Progenitor cell of endocrine pancreas (in vitro differentiated cells): Measurements from ENCODE around the gene RBM19. TPM values are rescaled to one million over a fixed set of nuclear protein-coding genes. Genes with fewer than 3 reads are reported as not detected.
"Not testable (repeated sequence)": the region's sequence is repeated elsewhere in the genome, so short reads cannot be mapped to it uniquely, and the experiment has no call there.

Experiments used
- DNase-seq: peaks from one replicate; pipeline ENCODE4 v3.0.0; 2021; ENCODE audit warnings: low spot score; ENCODE audit not compliant: unreplicated experiment
- H3K27ac Mint-ChIP-seq: 2 replicates; pipeline ENCODE4 v1.8.0; 2021; ENCODE audit warnings: mild to moderate bottlenecking, moderate library complexity, mixed read lengths
- H3K27me3 Mint-ChIP-seq: 2 replicates; pipeline ENCODE4 v1.8.0; 2021; ENCODE audit warnings: mixed read lengths
- H3K36me3 Mint-ChIP-seq: 2 replicates; pipeline ENCODE4 v1.8.0; 2022; ENCODE audit warnings: mixed read lengths; ENCODE audit not compliant: insufficient read depth
- H3K4me1 Mint-ChIP-seq: 2 replicates; pipeline ENCODE4 v1.8.0; 2021; ENCODE audit warnings: low read depth, mixed read lengths
- H3K4me3 Mint-ChIP-seq: 2 replicates; pipeline ENCODE4 v1.8.0; 2021; ENCODE audit warnings: low read depth, mild to moderate bottlenecking, moderate library complexity, mixed read lengths
- H3K9me3 Mint-ChIP-seq: 2 replicates; pipeline ENCODE4 v1.8.0; 2021; ENCODE audit warnings: low read depth, mixed read lengths
- total RNA-seq: library from RNA; stranded (reverse); gene quantifications from 2 replicates; pipeline ENCODE4 v1.2.1, GENCODE V29; 2021
- TF ChIP-seq, protein P1 (sequence below): fragments of 200-600 bp; sonication (generic); IDR thresholded peaks from one replicate; pipeline ENCODE4 v1.5.0; 2021; ENCODE audit warnings: antibody characterized with exemption, mild to moderate bottlenecking; ENCODE audit not compliant: unreplicated experiment

RBM19 gene
- total RNA-seq, 1 donor from 2014 or later: 39.4 TPM

DNA sequence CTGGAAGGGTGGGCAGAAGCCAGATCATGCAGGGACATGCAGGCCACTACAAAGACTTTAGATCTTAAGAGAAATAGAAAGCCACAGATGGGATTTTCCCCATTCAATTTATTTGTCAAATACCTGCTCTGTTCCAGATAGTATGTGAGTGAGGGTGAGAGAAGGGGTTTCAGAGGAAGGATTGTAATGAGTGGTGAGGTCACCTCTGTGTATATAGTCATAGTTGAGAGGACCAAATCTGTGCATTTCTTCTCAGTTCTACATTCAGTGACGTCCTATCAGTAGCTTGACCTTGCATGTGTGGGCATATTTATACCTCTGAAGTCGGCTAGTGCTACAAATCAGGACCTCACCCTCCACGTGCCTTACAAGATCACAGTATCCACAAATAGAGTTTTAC is 31.2 kb upstream of the RBM19 start:
- DNase-seq: no peak
- Mint-ChIP-seq H3K9me3 (no peaks in the 10 kb centered on the region), H3K27me3 (peaks cover 57% of the 10 kb centered on the region), H3K4me1 (no peaks in the 10 kb centered on the region), H3K36me3 (no peaks in the 10 kb centered on the region), H3K27ac (no peak overlapping the region), H3K4me3 (no peak overlapping the region)
- TF ChIP-seq, protein P1, sequence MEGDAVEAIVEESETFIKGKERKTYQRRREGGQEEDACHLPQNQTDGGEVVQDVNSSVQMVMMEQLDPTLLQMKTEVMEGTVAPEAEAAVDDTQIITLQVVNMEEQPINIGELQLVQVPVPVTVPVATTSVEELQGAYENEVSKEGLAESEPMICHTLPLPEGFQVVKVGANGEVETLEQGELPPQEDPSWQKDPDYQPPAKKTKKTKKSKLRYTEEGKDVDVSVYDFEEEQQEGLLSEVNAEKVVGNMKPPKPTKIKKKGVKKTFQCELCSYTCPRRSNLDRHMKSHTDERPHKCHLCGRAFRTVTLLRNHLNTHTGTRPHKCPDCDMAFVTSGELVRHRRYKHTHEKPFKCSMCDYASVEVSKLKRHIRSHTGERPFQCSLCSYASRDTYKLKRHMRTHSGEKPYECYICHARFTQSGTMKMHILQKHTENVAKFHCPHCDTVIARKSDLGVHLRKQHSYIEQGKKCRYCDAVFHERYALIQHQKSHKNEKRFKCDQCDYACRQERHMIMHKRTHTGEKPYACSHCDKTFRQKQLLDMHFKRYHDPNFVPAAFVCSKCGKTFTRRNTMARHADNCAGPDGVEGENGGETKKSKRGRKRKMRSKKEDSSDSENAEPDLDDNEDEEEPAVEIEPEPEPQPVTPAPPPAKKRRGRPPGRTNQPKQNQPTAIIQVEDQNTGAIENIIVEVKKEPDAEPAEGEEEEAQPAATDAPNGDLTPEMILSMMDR: no peak

DNA sequence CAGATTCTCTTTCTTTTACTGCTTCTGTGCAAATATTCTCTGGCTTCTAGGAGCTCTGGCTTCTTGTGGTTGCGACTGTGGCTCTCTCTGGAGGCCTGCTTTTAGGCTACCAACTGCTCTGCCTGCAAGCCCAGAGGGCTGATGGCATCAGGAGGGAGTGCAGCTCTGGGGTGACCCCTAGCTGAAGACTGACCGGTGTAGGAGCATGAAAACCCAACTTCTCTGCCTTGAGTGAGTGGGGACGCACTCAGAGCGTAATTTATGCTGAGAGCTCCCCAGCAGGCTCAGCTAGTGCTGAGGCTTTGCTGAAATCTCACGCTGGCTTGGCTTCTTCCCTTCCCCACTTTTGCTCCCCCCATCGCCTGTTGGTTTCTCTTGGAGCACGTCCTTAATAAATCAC is 29.9 kb upstream of the RBM19 start:
- Mint-ChIP-seq H3K4me3 (no peak overlapping the region), H3K9me3 (no peaks in the 10 kb centered on the region), H3K27me3 (peaks cover 57% of the 10 kb centered on the region), H3K4me1 (no peaks in the 10 kb centered on the region), H3K27ac (no peak overlapping the region), H3K36me3 (no peaks in the 10 kb centered on the region)
- DNase-seq: no peak
- TF ChIP-seq, protein P1: no peak

DNA sequence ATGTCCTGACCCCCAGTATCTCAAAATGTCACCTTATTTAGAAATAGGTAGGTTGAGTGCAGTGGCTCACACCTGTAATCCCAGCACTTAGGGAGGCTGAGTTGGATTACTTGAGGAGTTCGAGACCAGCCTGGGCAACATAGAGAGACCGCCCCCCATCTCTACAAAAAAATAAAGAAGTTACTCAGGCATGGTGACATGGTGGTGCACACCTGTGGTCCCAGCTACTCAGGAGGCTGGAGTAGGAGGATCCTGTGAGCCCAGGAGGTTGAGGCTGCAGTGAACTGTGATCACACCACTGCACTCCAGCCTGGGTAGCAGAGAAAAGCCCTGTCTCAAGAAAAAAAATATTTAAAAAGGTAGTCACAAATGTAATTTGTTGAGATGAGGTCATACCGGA is 27.9 kb upstream of the RBM19 start:
- Mint-ChIP-seq H3K4me3 (no peak overlapping the region), H3K36me3 (no peaks in the 10 kb centered on the region), H3K27me3 (peaks cover 48% of the 10 kb centered on the region), H3K27ac (no peak overlapping the region), H3K4me1 (no peaks in the 10 kb centered on the region), H3K9me3 (no peaks in the 10 kb centered on the region)
- TF ChIP-seq, protein P1: no peak
- no peak for DNase-seq

DNA sequence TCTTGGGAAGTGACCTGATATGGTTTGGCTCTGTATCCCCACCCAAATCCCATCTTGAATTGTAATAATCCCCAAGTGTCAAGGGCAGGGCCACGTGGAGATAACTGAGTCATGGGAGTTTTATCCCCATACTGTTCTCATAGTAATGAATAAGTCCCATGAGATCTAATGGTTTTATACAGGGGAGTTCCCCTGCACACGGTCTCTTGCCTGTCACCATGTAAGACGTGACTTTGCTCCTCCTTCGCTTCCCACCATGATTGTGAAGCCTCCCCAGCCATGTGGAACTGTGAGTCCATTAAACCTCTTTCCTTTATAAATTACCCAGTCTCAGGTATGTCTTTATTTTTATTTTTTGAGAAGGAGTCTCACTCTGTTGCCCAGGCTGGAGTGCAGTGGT is 26.6 kb upstream of the RBM19 start:
- DNase-seq, H3K27ac Mint-ChIP-seq, H3K4me1 Mint-ChIP-seq, H3K4me3 Mint-ChIP-seq, H3K9me3 Mint-ChIP-seq, H3K36me3 Mint-ChIP-seq: not testable (repeated sequence)
- H3K27me3 Mint-ChIP-seq: peaks cover 50% of the 10 kb centered on the region

DNA sequence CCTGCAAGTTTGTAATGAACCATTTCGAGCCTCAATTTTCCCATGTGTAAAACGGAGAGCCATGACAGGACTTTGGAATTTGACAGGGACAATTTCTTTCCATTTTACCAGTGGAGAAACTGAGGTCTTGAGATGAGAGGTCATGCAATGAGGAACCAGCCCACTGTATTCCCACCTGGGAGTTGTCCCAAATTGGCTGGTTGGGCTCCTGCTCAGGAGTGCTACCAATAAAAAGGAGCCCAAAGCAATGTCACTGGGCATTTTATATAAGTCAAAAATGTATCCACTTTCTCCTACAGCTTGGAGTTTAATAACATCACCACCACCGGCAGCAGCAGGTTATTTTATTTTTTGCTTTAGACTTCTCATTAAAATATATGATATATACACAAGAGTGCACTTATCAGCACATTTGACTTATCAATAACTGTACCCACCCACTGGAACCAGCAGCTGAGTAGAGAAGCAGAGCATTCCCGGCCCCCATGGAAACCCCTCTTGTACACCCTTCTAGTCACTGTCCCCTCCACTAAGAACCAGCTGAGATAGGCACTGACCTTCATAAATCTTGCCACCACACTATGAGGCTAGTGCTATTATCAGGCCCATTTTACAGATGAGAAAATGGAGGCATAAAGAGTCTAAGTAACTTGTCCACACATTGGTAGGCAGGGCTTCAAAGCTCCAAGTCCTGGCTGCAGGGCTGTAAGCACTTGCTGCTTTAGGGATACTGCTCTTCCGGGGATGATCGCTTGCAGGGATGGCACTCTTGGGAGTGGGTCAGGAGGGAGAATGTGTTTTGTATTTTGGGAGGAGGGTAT is 25.3 kb upstream of the RBM19 start:
- Mint-ChIP-seq H3K27ac (no peak overlapping the region), H3K36me3 (no peaks in the 10 kb centered on the region), H3K4me1 (peaks cover 1% of the 10 kb centered on the region), H3K9me3 (no peaks in the 10 kb centered on the region), H3K27me3 (peaks cover 43% of the 10 kb centered on the region), H3K4me3 (no peak overlapping the region)
- DNase-seq: no peak
- TF ChIP-seq, protein P1: no peak
